ENCODE data around the gene SERP2. TPM values are rescaled to one million over a fixed set of nuclear protein-coding genes. Genes with fewer than 3 reads are reported as not detected.

SERP2 gene
- total RNA-seq, 1 experiment from 2014 or later: not detected

DNA sequence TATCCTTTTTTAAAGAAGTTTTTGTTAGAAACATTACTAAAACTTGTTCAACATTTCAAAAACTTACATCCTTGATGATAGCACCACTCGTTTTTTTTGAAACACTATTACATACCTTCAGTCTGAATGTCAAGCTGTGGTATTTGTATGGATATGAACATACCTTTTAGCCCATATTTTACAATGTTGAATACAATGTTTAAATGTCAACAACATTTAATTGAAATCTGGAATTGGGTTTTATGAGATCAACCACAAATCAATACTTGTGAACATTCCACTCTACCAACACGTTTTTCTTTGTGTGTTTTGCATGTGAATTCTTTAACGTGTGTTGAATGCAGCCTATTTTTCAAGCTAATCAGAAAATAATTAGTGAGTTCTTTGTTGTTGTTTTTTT, 4.7 kb downstream of the SERP2 start:
- H3K36me3 ChIP-seq: no peaks in the 10 kb centered on the region
- H3K27me3 ChIP-seq: no peaks in the 10 kb centered on the region
- no peaks in the 10 kb centered on the region for H3K9me3 ChIP-seq
- no peak overlapping the region for H3K4me3 ChIP-seq
- no peak for DNase-seq

DNA sequence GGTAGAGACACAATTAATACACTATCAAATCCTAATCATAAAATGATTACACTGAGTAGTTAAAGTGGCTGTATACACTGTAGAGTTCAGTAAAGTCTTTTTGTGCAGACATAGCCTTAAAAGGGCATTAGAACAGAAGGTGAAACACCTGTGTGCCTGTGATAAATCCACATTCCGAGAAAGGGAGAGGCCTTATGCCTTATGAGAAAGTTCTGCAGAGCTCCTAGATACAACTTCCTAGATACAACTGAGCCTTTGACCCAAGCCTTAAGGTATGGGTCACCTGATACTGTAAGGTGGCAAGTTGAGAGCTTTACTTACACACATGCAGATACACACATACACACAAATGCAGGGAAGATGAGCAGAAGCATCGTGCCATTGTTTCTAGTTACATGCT, 6.3 kb downstream of the SERP2 start:
- Histone ChIP-seq H3K27me3 (no peaks in the 10 kb centered on the region), H3K4me3 (no peak overlapping the region), H3K36me3 (no peaks in the 10 kb centered on the region), H3K9me3 (no peaks in the 10 kb centered on the region)
- DNase-seq: no peak

DNA sequence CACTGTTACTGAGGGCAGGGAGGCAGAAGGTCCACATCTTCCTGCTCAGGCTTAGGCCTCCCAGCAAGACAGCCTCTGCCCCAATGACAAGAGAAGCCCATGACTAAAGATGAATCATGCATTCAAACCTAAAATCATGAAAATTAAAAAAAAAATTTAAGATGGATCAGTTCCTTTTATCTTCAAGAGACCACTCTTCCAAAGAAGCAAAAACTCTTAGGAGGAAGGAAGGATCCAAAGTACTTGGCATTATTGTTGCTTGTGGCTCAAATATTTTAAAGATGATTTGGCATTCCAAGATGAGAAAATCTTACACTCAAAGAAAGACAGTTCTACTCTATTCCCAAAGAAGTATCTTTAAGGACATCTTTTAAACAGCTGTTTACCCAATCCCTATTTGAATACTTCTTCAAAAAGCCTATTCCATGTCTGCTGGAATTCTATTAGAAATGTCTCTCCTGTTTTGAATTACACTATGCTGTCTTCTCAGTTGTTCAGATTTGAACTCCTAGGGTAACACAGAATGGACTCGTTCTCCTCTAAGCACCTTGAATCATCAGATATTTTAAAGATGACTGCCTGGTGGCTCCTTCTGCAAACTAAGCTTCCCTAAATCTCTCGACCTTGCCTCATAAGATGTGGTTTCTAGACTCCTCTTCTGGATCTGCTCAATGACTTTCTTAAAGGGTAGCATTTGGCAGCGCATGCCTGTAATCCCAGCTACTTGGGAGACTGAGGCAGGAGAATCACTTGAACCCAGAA, 7.0 kb downstream of the SERP2 start:
- no peak overlapping the region for H3K4me3 ChIP-seq
- no peaks in the 10 kb centered on the region for H3K9me3 ChIP-seq

DNA sequence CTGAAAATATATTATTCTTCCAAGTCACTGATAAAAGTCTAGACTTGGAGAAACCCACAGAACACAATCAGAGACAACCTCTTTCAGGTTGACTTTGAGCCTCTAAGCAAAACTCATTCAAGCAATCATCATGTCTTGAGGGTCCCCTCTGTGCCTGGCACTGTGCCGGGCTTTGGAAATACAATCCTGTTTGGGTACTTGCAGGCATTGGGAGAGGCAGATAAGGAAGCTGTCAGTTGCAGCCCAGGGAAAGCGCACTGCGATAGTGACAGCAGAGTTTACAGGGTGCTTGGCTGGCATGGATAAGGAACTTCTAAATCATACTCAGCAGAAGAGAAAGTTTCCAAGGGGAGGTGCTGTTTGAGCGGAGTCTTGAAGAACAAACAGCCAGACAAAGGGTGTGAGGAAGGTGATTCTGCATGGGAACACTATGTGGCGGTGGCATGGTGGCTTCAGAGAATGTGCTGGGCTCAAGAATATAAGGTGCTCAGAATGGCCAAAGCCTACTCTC, 9.1 kb downstream of the SERP2 start:
- Histone ChIP-seq H3K27me3 (no peaks in the 10 kb centered on the region), H3K9me3 (no peaks in the 10 kb centered on the region), H3K4me3 (no peak overlapping the region), H3K36me3 (no peaks in the 10 kb centered on the region)
- DNase-seq: no peak

More for the DNA sequence above, 7.0 kb downstream of the SERP2 start:
- no peaks in the 10 kb centered on the region for H3K36me3 ChIP-seq
- DNase-seq: no peak
- H3K27me3 ChIP-seq: no peaks in the 10 kb centered on the region

DNA sequence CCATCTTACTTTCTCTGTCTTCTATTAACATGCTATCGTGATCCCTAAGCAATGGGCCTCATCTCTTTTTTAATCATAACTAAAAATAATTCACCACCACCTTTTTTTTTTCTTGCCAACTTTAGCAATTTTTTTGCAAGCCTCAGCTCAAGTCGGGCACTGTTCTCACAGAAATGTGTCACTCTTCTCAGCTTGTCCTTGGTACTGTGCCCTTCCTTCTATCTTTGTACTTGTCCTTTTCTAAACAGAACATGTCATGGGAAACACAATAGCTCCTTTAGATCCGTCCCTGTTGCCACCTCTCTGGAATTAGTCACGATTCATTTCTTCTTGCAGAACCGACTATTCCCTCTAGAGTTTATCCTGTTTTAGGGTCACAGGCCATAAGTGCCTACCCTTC, 10.3 kb downstream of the SERP2 start:
- no peaks in the 10 kb centered on the region for H3K36me3 ChIP-seq
- no peak for DNase-seq
- H3K9me3 ChIP-seq: no peaks in the 10 kb centered on the region
- H3K4me3 ChIP-seq: no peak overlapping the region
- H3K27me3 ChIP-seq: no peaks in the 10 kb centered on the region

DNA sequence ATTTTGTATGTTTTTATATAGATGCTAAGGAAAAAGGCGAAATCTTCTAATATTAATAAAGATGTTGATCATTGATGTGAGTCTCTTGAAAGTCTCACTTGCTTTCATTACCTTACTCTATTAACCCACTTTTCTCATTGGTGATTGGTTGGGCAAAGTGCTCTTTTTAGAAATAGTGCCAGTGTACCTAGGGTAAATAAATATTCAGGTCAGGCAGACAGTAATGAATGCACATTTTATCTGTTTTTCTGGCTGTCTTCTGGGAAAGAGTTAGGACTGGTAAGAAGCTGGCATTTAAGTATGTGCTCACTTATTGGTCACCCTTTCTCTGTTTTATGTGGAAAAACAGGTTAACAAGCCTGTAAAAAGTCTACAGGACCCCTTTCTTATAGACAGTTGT, 11.2 kb downstream of the SERP2 start:
- H3K4me3 ChIP-seq: no peak overlapping the region
- H3K27me3 ChIP-seq: no peaks in the 10 kb centered on the region
- no peaks in the 10 kb centered on the region for H3K36me3 ChIP-seq
- no peak for DNase-seq
- H3K9me3 ChIP-seq: no peaks in the 10 kb centered on the region

DNA sequence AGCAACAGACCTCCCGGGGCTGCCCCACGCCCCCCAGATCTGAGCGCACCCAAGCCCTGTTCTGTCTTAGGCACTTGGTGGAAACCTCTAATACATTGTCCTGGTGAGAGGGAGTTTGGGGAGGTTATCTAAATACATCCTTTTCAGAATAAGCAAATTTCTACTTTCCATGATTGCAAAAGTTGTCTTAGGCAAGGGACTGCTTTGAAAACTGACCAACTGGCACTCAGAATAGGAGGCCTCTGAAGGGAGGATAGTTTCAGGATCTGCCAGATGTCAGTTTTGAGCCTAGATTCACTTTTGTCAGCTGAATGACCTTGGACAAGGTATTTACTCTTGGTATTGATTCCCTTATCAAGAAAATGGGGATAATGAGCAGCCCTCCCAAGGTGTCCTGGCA, 11.8 kb downstream of the SERP2 start:
- Histone ChIP-seq H3K9me3 (no peaks in the 10 kb centered on the region), H3K36me3 (no peaks in the 10 kb centered on the region), H3K27me3 (no peaks in the 10 kb centered on the region), H3K4me3 (no peak overlapping the region)
- DNase-seq: no peak

DNA sequence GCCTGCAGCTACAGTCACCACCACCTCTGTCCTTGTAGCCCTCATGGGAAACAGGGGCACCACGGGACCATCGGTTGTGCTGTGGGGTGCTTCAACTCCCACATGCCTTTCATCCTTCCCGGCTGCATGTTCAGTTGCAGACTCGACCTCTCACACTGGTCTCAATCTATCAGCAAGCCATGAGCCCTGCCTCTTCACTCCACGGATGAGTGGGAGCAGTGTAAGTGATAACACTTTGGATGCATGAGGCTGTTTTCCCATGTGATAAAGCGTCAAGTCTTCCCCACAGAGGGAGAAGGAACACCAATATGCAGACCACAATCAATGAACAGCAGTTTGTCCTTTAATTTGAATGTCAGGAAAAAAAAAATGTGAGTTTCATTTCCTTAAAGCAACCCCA, 12.2 kb downstream of the SERP2 start:
- Histone ChIP-seq H3K36me3 (no peaks in the 10 kb centered on the region), H3K4me3 (no peak overlapping the region), H3K9me3 (no peaks in the 10 kb centered on the region), H3K27me3 (no peaks in the 10 kb centered on the region)
- no peak for DNase-seq

DNA sequence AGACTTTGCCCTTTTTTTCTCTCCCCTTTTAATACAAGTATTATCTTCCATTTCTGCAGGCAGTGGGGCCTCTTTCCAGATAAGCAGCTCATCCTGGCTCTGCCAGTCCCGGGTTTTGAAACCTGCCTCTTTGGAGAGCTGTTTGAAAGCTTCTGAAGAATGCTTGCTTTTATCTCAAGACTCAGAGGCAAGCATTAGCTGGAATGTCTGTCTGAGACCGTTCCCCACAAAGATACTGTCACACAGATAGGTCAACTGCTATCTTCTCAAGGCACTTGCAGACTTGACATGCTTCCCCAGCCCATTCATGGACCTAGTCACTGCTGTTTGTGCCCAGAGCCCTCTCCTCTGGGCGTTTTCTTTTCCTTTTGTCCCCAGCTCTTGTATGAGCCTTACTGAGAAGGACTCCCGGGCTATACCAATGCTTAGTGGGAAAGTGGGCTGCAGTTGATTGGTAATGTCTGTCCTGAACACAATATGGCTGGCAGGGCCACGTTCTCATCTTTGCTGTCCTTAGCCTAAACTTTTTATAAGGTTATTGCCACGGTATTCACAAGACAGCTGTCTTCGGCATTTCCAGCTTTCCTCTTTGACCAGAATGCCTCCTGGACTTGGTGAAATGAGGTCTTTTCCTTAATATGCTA, 13.4 kb downstream of the SERP2 start:
- H3K27me3 ChIP-seq: no peaks in the 10 kb centered on the region
- no peaks in the 10 kb centered on the region for H3K36me3 ChIP-seq
- DNase-seq: no peak
- H3K4me3 ChIP-seq: no peak overlapping the region
- no peaks in the 10 kb centered on the region for H3K9me3 ChIP-seq

DNA sequence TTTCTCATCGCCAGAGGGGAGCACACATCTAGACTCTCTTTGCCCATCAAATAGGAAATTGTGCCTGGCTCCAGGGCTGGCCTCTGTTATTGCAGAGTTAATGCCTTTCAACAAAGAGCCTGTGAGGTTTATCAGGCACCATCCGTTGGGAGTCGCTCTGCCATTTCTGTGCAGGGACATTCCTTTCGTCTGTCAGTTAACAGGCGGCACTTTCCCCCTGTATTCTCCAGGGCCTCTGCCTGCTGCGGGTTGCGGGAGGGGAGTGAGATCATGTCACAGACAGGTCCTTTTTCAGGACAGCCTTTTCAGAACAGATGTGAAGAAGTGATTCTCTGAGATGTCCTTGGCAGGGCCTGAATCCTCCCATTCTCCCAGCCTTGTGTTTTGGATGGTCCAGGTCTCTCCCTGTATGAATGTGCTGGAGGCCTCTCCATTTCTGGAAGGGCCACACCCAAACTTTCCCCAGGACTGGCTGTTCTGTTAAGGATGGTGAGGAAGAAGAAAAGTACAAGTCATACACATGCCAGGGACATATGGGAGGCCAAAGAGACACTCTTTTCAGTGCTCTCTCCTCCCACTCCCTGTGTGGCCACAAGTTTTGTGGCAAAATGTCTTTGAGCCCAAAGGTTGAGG, 14.9 kb downstream of the SERP2 start:
- no peak for DNase-seq
- no peaks in the 10 kb centered on the region for H3K9me3 ChIP-seq
- no peak overlapping the region for H3K4me3 ChIP-seq

DNA sequence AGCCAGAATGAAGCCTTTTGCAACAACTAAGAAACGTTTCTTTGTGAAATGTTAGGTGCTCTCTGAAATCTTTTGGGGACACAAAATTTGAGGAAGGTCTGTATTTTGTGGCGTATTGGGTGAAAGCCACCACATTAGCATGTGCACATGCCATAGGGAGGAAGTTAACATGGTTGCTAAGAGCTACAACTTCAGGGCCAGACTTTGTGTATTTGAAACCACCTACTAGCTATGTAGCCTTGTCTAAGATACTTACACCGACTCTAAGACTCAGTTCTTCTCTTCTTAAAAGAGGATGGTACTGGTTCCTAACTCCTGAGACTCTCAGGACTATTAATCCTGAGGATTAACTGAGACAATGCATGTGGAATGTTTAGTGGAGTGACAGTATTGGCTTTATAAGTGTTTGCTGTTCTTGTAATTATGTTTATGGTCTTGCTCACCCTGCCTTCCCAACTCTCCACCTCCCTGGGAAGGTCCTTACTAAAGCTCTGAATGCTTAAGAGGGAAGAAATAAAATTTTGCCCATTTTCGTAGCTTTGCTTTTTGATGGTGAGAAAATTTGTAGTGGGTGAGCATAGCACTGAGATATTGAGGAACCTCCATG, 15.5 kb downstream of the SERP2 start:
- no peak for DNase-seq
- Histone ChIP-seq H3K4me3 (no peak overlapping the region), H3K36me3 (no peaks in the 10 kb centered on the region), H3K9me3 (no peaks in the 10 kb centered on the region), H3K27me3 (no peaks in the 10 kb centered on the region)

More for the DNA sequence above, 14.9 kb downstream of the SERP2 start:
- Histone ChIP-seq H3K27me3 (no peaks in the 10 kb centered on the region), H3K36me3 (no peaks in the 10 kb centered on the region)

DNA sequence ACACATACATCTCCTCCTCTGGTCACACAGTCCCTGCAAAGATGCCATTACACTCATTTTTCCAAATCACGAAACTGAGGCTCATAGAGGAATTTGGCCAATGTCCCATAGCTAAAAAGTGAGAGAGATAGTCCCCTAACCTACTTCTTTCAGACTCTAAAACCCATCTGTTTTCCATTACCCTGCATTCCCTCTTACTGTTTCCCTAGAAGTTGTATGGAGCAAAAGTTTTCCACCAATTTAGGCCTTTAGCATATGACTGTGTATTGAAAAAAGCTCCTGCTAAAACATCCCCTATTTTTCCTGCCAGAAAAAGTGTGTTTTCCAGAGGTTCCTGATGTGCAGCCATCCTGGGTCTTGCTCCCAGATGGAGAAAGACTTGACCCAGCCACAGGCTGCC, 16.3 kb downstream of the SERP2 start:
- no peaks in the 10 kb centered on the region for H3K36me3 ChIP-seq
- DNase-seq: no peak
- H3K27me3 ChIP-seq: no peaks in the 10 kb centered on the region
- no peaks in the 10 kb centered on the region for H3K9me3 ChIP-seq
- H3K4me3 ChIP-seq: no peak overlapping the region

DNA sequence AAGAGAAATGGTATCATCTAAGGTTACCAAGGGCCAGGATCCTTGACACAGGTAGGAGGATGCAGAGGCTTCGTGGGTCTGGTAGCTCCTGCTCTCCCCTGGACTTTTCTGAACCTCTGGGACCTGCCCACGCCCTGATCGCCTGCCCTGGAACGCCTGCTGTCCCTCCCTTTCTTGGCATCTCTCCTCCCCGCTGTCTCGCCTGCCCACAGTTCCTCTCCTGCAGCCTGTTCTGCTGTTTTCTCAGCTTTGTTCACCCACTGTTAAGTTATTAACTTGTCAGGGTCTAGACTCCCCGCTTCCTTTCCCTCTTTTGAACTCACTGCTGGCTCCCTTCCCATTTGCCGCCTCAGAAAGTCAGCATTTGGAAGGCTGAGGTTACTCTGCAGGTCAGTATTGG, 19.8 kb downstream of the SERP2 start:
- H3K27me3 ChIP-seq: no peaks in the 10 kb centered on the region
- no peaks in the 10 kb centered on the region for H3K36me3 ChIP-seq
- H3K9me3 ChIP-seq: no peaks in the 10 kb centered on the region
- DNase-seq: no peak
- H3K4me3 ChIP-seq: no peak overlapping the region

DNA sequence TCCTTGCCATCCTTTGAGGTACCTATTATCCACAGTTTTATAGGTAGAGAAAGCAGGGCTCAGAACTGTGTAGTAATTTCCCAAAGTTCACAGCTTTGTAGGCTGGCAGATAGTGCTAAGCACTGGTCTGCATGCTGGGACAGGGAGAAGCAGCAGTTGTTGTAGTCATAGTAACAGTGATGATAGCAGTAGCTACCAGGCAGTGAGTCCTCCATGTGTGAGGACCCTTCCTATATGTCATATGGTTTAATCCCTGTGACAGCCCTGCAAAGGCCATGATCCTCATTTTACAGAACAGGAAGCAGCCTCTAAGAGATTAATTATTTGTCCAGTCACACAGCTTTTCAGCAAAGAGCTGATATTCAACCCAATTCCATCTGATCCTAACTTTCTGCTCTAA, 21.0 kb downstream of the SERP2 start:
- no peak for DNase-seq
- Histone ChIP-seq H3K36me3 (no peaks in the 10 kb centered on the region), H3K27me3 (no peaks in the 10 kb centered on the region), H3K4me3 (no peak overlapping the region), H3K9me3 (no peaks in the 10 kb centered on the region)

DNA sequence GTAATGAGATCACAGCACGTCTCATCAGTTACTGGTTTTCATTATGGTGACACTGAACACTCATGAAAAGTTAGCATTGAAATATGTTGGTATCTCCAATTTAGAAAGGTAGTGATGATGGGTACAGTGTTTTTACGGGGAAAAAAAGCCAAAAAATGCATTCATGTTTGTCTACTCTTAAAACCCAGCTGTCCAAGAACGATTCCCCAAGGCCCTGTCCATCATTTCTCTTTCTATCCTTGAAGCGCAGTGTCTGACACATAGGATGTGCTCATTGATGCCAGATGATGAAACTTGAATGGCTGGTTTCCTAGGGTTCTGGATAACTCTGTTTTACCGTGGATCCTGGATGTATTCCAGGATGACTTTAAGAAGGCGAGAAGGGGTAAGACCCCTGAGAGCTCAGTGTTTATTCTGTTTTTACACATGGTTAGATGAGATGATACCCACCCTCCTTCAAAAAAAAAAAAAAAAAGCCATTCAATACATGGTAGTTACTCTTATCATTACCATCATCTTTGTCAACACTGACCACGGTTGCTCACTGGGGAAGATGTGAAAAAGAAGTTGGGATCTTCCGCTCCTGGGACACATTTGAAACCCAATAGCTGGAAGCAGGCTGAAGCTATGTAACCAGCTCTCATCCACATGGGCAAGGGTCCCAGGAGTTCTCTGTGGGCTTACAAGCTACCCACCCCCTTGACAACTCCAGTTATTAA, 22.5 kb downstream of the SERP2 start:
- H3K27me3 ChIP-seq: no peaks in the 10 kb centered on the region
- DNase-seq: no peak
- no peaks in the 10 kb centered on the region for H3K9me3 ChIP-seq
- no peak overlapping the region for H3K4me3 ChIP-seq
- H3K36me3 ChIP-seq: no peaks in the 10 kb centered on the region

DNA sequence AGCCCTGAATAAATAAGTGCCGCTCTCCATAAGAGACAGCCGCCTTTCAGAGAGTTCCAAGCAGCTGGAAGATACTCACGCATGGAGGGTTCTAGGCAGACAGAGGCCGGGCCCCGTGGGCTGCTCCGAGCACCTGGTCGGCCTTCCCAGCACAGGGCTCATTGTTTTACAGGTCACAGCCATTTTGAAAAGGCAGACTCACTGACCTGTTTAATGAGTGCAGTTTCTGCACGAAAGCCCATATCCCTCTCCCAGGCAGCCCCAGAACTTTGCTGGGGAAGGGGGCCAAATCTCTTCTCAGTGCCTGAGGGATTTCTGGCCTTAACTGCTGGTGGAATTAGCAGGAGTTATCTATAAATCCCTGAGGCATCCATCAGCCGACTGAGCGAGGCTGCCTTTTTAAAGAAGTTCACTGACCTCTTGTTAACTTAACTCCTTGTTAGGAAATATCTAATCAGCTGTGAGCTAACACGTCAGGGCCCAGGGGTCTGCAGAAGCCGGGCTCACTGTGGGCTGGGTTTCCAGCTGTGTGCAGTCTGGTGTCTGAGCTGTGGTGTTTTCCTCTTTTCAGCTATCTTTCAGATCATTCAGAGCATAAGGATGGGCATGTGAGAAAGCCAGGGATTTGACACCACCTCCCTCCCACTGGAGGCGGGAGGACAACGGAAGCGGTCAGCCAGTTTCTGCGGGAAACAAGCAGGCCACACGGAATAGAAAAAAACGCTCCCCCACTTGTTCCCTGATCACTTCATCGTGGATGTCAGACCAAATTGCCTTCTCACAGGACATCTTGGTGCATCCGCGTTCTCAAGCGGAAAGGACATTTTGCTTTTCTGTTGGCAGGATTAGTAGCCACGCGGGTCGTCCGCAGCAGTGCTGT, 23.3 kb downstream of the SERP2 start:
- no peak overlapping the region for H3K4me3 ChIP-seq
- H3K36me3 ChIP-seq: no peaks in the 10 kb centered on the region
- no peaks in the 10 kb centered on the region for H3K9me3 ChIP-seq
- H3K27me3 ChIP-seq: no peaks in the 10 kb centered on the region
- DNase-seq: no peak
